Lower leg skin (tissue), 4 donors: Measurements from ENCODE around the gene LYZ. TPM values are rescaled to one million over a fixed set of nuclear protein-coding genes. Genes with fewer than 3 reads are reported as not detected.

Experiments used
- DNase-seq, 2 donors: peaks; one replicate each; pipeline ENCODE4 v3.0.0-alpha.2; 2019; ENCODE audit warnings: low spot score in 2 of 2
- H3K4me3 ChIP-seq: fragments of 200-600 bp; sonication (generic); 2 replicates; pipeline ENCODE4 v1.5.1; 2017; ENCODE audit warnings: mild to moderate bottlenecking, low read depth; ENCODE audit not compliant: poor library complexity, severe bottlenecking
- CTCF ChIP-seq, 3 donors: fragments of 450-650 bp; IDR thresholded peaks; one replicate each; pipeline ENCODE4 v1.5.1; 2016; ENCODE audit warnings: antibody characterized with exemption in 3 of 3, mild to moderate bottlenecking in 3 of 3, moderate library complexity in 2 of 3
- POLR2A ChIP-seq, 2 donors: fragments of 450-650 bp; IDR thresholded peaks; one replicate each; pipeline ENCODE4 v1.6.1; 2016 to 2017; ENCODE audit warnings: antibody characterized with exemption in 2 of 2, mild to moderate bottlenecking in 1 of 2, moderate library complexity in 1 of 2
- WGBS, 2 donors: methylation state at CpG; one replicate each; pipeline ENCODE4 v1.1.5; 2018; 5-methylcytosine and 5-hydroxymethylcytosine counted together
- intact Hi-C: fragments of 100-400 bp; cut with DNase I; formaldehyde crosslinking; loops from one replicate; pipeline ENCODE4 v1.15.0; 2023; ENCODE audit warnings: low total_unique reads
- total RNA-seq, 4 donors: library from RNA; depleted of rRNA; stranded (reverse); fragments of >200 nt; gene quantifications; one replicate each; pipeline ENCODE4 v1.1.0, GENCODE V29; 2016

LYZ gene
- total RNA-seq, 4 donors from 2014 or later: 6.8 to 27.8 (median 18.8) TPM

- DNase-seq: no peak
- no peak overlapping the region for H3K4me3 ChIP-seq
- intact Hi-C loops: no loop called here
- no peak for TF ChIP-seq CTCF (IDR thresholded peaks at IDR 0.05)
- TF ChIP-seq POLR2A (IDR thresholded peaks at IDR 0.05): no peak
- 90 to 97% methylated on average over 2 of the region's 2 CpGs for WGBS, 2 donors
These were observed 30.0 kb upstream of the LYZ start for GRCh38 chr12:69318225-69318624.

GRCh38 chr12:69321351-69321750, 26.8 kb upstream of the LYZ start:
- H3K4me3 ChIP-seq: no peak overlapping the region
- intact Hi-C loops: no loop called here
- WGBS, 2 donors: 90 to 96% methylated on average over 1 of the region's 1 CpG
- no peak for DNase-seq
- TF ChIP-seq POLR2A (IDR thresholded peaks at IDR 0.05) (no peak), CTCF (IDR thresholded peaks at IDR 0.05) (no peak)

GRCh38 chr12:69324797-69325466, 23.2 kb upstream of the LYZ start:
- whole genome bisulfite sequencing, 2 donors: 80 to 84% methylated on average over 2 of the region's 2 CpGs
- H3K4me3 ChIP-seq: no peak overlapping the region
- intact Hi-C loops: no loop called here
- DNase-seq: no peak
- TF ChIP-seq CTCF (IDR thresholded peaks at IDR 0.05) (no peak), POLR2A (IDR thresholded peaks at IDR 0.05) (no peak)

GRCh38 chr12:69328426-69328825, 19.8 kb upstream of the LYZ start:
- intact Hi-C loops: no loop called here
- TF ChIP-seq POLR2A (IDR thresholded peaks at IDR 0.05) (no peak), CTCF (IDR thresholded peaks at IDR 0.05) (no peak)
- DNase-seq: no peak
- WGBS, 2 donors: 61 to 74% methylated on average over 3 of the region's 3 CpGs
- H3K4me3 ChIP-seq: no peak overlapping the region

- no peak overlapping the region for H3K4me3 ChIP-seq
These were observed 18.3 kb upstream of the LYZ start for GRCh38 chr12:69329669-69330428.

More at GRCh38 chr12:69329669-69330428, 18.3 kb upstream of the LYZ start:
- DNase-seq: no peak
- intact Hi-C loops: no loop called here
- WGBS, 2 donors: 66 to 71% methylated on average over 8 of the region's 8 CpGs
- no peak for TF ChIP-seq POLR2A (IDR thresholded peaks at IDR 0.05)
- no peak for TF ChIP-seq CTCF (IDR thresholded peaks at IDR 0.05)
